Thyroid gland (tissue), 4 donors: Measurements from ENCODE around the gene TBC1D2.

Source experiments
- POLR2A ChIP-seq, 2 donors: fragments of 450-650 bp; IDR thresholded peaks; one replicate each; pipeline ENCODE4 v1.6.1; 2017; ENCODE audit warnings: antibody characterized with exemption in 2 of 2, mild to moderate bottlenecking in 2 of 2, moderate library complexity in 1 of 2
- TF ChIP-seq, protein P1 (sequence below), 6 experiments: fragments of 200-600 bp in 3 of 6; fragments of 450-650 bp in 3 of 6; sonication (generic) in 3 of 6; IDR thresholded peaks; one replicate each; pipeline ENCODE4 v1.5.1; 2016 to 2019; ENCODE audit warnings: antibody characterized with exemption in 6 of 6, mild to moderate bottlenecking in 2 of 6, inconsistent platforms in 1 of 6, moderate library complexity in 1 of 6

DNA sequence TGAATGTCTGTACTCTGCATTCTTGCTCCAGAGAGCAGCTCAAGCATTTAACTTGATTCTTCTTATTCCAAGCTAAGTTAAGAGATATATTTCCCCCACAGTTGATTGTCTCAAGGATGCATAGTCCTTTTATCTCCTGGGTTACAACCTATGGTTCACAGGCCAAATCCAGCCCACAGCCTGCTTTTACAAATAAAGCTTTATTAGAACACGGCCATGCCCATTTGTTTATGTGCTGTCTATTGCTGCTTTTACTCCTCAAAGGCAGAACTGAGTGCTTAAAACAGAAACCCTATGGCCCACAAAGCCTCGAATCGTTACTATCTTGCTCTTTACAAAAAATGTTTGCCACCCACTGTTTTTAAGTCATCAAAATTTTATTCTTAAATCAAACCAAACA is 25.8 kb downstream of the TBC1D2 start:
- TF ChIP-seq, protein P1, sequence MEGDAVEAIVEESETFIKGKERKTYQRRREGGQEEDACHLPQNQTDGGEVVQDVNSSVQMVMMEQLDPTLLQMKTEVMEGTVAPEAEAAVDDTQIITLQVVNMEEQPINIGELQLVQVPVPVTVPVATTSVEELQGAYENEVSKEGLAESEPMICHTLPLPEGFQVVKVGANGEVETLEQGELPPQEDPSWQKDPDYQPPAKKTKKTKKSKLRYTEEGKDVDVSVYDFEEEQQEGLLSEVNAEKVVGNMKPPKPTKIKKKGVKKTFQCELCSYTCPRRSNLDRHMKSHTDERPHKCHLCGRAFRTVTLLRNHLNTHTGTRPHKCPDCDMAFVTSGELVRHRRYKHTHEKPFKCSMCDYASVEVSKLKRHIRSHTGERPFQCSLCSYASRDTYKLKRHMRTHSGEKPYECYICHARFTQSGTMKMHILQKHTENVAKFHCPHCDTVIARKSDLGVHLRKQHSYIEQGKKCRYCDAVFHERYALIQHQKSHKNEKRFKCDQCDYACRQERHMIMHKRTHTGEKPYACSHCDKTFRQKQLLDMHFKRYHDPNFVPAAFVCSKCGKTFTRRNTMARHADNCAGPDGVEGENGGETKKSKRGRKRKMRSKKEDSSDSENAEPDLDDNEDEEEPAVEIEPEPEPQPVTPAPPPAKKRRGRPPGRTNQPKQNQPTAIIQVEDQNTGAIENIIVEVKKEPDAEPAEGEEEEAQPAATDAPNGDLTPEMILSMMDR (IDR thresholded peaks at IDR 0.05): no peak
- TF ChIP-seq POLR2A (IDR thresholded peaks at IDR 0.05): no peak
